H1 (cell line): ENCODE results near the gene RNPS1. TPM values are rescaled to one million over a fixed set of nuclear protein-coding genes. Genes with fewer than 3 reads are reported as not detected.

ENCODE experiments used
- CTCF ChIA-PET: fragments of 300-600 bp; sonication (Branson Sonifier 250); formaldehyde crosslinking; loops from one replicate; lab custom pipeline; 2021; ENCODE audit not compliant: partially characterized antibody; lab: Charles Lee
- POLR2A ChIA-PET: fragments of 300-600 bp; sonication (Branson Sonifier 250); formaldehyde crosslinking; loops from one replicate; lab custom pipeline; 2021; ENCODE audit warnings: inconsistent platforms; ENCODE audit not compliant: partially characterized antibody; lab: Charles Lee
- DNase-seq, 2 experiments: peaks; one replicate each; pipeline versions ENCODE4 v3.0.0 to v3.0.0-alpha.2; 2010 to 2022; ENCODE audit warnings: low spot score in 2 of 2, low read depth in 1 of 2, mixed read lengths in 1 of 2
- FAIRE-seq: peaks from 2 replicates; lab custom pipeline; 2011; peaks lifted over from hg19 to GRCh38; lab: Jason Lieb, UNC
- H2AFZ ChIP-seq: 2 replicates; pipeline ENCODE4 v1.8.1; 2012; ENCODE audit warnings: low read length, inconsistent platforms
- H2AK5ac ChIP-seq: 2 replicates; pipeline ENCODE4 v1.6.1; 2013; ENCODE audit warnings: low read depth, low read length
- H2BK120ac ChIP-seq: replicated peaks from 2 replicates; pipeline ENCODE3; 2013; ENCODE audit warnings: low read depth, low read length, inconsistent platforms
- H2BK12ac ChIP-seq: 2 replicates; pipeline ENCODE4 v1.6.1; 2013; ENCODE audit warnings: low read depth, low read length
- H2BK15ac ChIP-seq: 2 replicates; pipeline ENCODE4 v1.6.1; 2013; ENCODE audit warnings: low read length
- H2BK20ac ChIP-seq: 2 replicates; pipeline ENCODE4 v1.6.1; 2013; ENCODE audit warnings: low read length
- H2BK5ac ChIP-seq: 2 replicates; pipeline ENCODE4 v1.6.1; 2013; ENCODE audit warnings: low read depth, low read length
- H3K14ac ChIP-seq: 2 replicates; pipeline ENCODE4 v1.6.1; 2013; ENCODE audit warnings: inconsistent platforms; ENCODE audit not compliant: insufficient read length
- H3K18ac ChIP-seq: 2 replicates; pipeline ENCODE4 v1.6.1; 2013; ENCODE audit warnings: low read length; ENCODE audit errors: extremely low read depth
- H3K23ac ChIP-seq: 2 replicates; pipeline ENCODE4 v1.6.1; 2013; ENCODE audit warnings: inconsistent platforms; ENCODE audit not compliant: insufficient read length
- H3K23me2 ChIP-seq: 2 replicates; pipeline ENCODE4 v1.6.1; 2013; ENCODE audit warnings: low read depth, low read length
- H3K27ac ChIP-seq: 2 replicates; pipeline ENCODE4 v1.6.1; 2011; ENCODE audit warnings: low read depth, low read length, inconsistent platforms
- H3K27me3 ChIP-seq, 4 experiments: replicated peaks in 1 of 4; 1 replicate in 1 of 4; 2 replicates in 3 of 4; pipeline versions ENCODE4 v1.6.1 to v1.8.1; 2011 to 2013; ENCODE audit warnings: low read length in 3 of 4, mild to moderate bottlenecking in 3 of 4, inconsistent platforms in 2 of 4, mixed read lengths in 2 of 4, moderate library complexity in 1 of 4; ENCODE audit not compliant: control insufficient read depth in 3 of 4, insufficient read depth in 3 of 4; ENCODE audit errors: extremely low read depth in 1 of 4
- H3K36me3 ChIP-seq, 4 experiments: 2 replicates each; pipeline versions ENCODE4 v1.6.1 to v1.8.1; 2011 to 2013; ENCODE audit warnings: mild to moderate bottlenecking in 4 of 4, low read length in 3 of 4, moderate library complexity in 2 of 4, control low read depth in 1 of 4, inconsistent platforms in 1 of 4; ENCODE audit not compliant: insufficient read depth in 4 of 4, control insufficient read depth in 2 of 4
- H3K4ac ChIP-seq: replicated peaks from 2 replicates; pipeline ENCODE3; 2013; ENCODE audit warnings: low read length, low read depth, mixed read lengths, inconsistent platforms; ENCODE audit not compliant: insufficient read length
- H3K4me1 ChIP-seq, 4 experiments: replicated peaks in 1 of 4; 1 replicate in 1 of 4; 2 replicates in 3 of 4; pipeline versions ENCODE4 v1.6.1 to v1.8.1; 2011 to 2013; ENCODE audit warnings: low read length in 3 of 4, inconsistent platforms in 2 of 4, mixed read lengths in 1 of 4; ENCODE audit not compliant: insufficient read depth in 4 of 4, control insufficient read depth in 3 of 4
- H3K4me2 ChIP-seq, 2 experiments: 2 replicates each; pipeline versions ENCODE4 v1.6.1 to v1.8.1; 2011 to 2013; ENCODE audit warnings: low read depth in 2 of 2, low read length in 2 of 2, control low read depth in 1 of 2, inconsistent platforms in 1 of 2, mild to moderate bottlenecking in 1 of 2; ENCODE audit not compliant: insufficient read depth in 1 of 2
- H3K4me3 ChIP-seq, 4 experiments: fragments of 200-600, 300-600 bp in 1 of 4; sonication (generic), shearing (Covaris generic), sonication (Bioruptor Twin) in 1 of 4; 2 replicates each; pipeline versions ENCODE4 v1.5.1 to v1.8.1; 2011 to 2016; ENCODE audit warnings: low read length in 4 of 4, low read depth in 3 of 4, control low read depth in 2 of 4, inconsistent platforms in 2 of 4, mild to moderate bottlenecking in 2 of 4, mixed read lengths in 1 of 4, moderate library complexity in 1 of 4; ENCODE audit not compliant: insufficient read depth in 2 of 4; ENCODE audit errors: extremely low read depth in 1 of 4
- H3K56ac ChIP-seq: replicated peaks from 2 replicates; pipeline ENCODE3; 2013; ENCODE audit warnings: low read depth, mild to moderate bottlenecking, mixed read lengths, low read length, inconsistent platforms; ENCODE audit not compliant: insufficient read length
- H3K79me1 ChIP-seq: 2 replicates; pipeline ENCODE4 v1.6.1; 2013; ENCODE audit warnings: low read depth, low read length, control low read depth
- H3K79me2 ChIP-seq, 2 experiments: 2 replicates each; pipeline versions ENCODE4 v1.6.1 to v1.8.1; 2012 to 2013; ENCODE audit warnings: low read length in 2 of 2, mild to moderate bottlenecking in 2 of 2, inconsistent platforms in 1 of 2; ENCODE audit not compliant: insufficient read depth in 2 of 2, control insufficient read depth in 1 of 2
- H3K9ac ChIP-seq, 4 experiments: replicated peaks in 1 of 4; 1 replicate in 1 of 4; 2 replicates in 3 of 4; pipeline versions ENCODE4 v1.6.1 to v1.8.1; 2011 to 2013; ENCODE audit warnings: low read depth in 3 of 4, low read length in 3 of 4, control low read depth in 2 of 4, mild to moderate bottlenecking in 2 of 4, moderate library complexity in 2 of 4, inconsistent platforms in 1 of 4; ENCODE audit errors: extremely low read depth in 1 of 4
- H3K9me3 ChIP-seq, 2 experiments: 2 replicates each; pipeline versions ENCODE4 v1.6.1 to v1.8.1; 2012 to 2013; ENCODE audit warnings: mild to moderate bottlenecking in 2 of 2, moderate library complexity in 2 of 2, control low read depth in 1 of 2, inconsistent platforms in 1 of 2, low read depth in 1 of 2, low read length in 1 of 2, mixed read lengths in 1 of 2; ENCODE audit not compliant: insufficient read depth in 2 of 2
- H4K20me1 ChIP-seq, 2 experiments: replicated peaks in 1 of 2; 2 replicates each; pipeline versions ENCODE3 to v1.8.1; 2011 to 2013; ENCODE audit warnings: inconsistent platforms in 2 of 2, low read length in 2 of 2, mild to moderate bottlenecking in 1 of 2; ENCODE audit not compliant: insufficient read depth in 2 of 2, control insufficient read depth in 1 of 2
- H4K5ac ChIP-seq: 2 replicates; pipeline ENCODE4 v1.6.1; 2013; ENCODE audit warnings: low read length, low read depth, mixed read lengths, inconsistent platforms; ENCODE audit not compliant: insufficient read length
- H4K8ac ChIP-seq: 2 replicates; pipeline ENCODE4 v1.8.0; 2013; ENCODE audit warnings: mild to moderate bottlenecking, moderate library complexity, low read length, inconsistent platforms; ENCODE audit not compliant: insufficient read depth; ENCODE audit errors: extremely low read depth
- H4K91ac ChIP-seq: replicated peaks from 2 replicates; pipeline ENCODE3; 2013; ENCODE audit warnings: low read length, mixed read lengths, inconsistent platforms; ENCODE audit not compliant: insufficient read length
- BACH1 ChIP-seq: IDR thresholded peaks from 2 replicates; pipeline ENCODE4 v1.6.1; 2012; ENCODE audit warnings: low read length, improper control_type of control experiment
- BCL11A ChIP-seq, 2 experiments: IDR thresholded peaks; one replicate each; pipeline ENCODE4 v1.6.1; 2011; ENCODE audit warnings: low read depth in 2 of 2, low read length in 2 of 2, mild to moderate bottlenecking in 2 of 2
- CHD2 ChIP-seq: IDR thresholded peaks from 2 replicates; pipeline ENCODE4 v1.6.1; 2012; ENCODE audit warnings: low read length, improper control_type of control experiment
- CTBP2 ChIP-seq: IDR thresholded peaks from 2 replicates; pipeline ENCODE4 v1.7.0; 2011; ENCODE audit warnings: borderline replicate concordance, mild to moderate bottlenecking, moderate library complexity, mixed read lengths, low read length; ENCODE audit not compliant: insufficient read depth, insufficient read length
- EP300 ChIP-seq, 2 experiments: IDR thresholded peaks; 1 replicate in 1 of 2; 2 replicates in 1 of 2; pipeline ENCODE4 v1.6.1; 2011 to 2012; ENCODE audit warnings: low read depth in 2 of 2, low read length in 2 of 2, mild to moderate bottlenecking in 2 of 2, borderline replicate concordance in 1 of 2, inconsistent platforms in 1 of 2, moderate library complexity in 1 of 2
- EZH2 ChIP-seq: fragments of 200-600 bp; sonication (generic); IDR thresholded peaks from 2 replicates; pipeline ENCODE4 v1.7.1; 2012; ENCODE audit warnings: low read depth, mild to moderate bottlenecking, moderate library complexity, low read length, inconsistent platforms; ENCODE audit not compliant: severe bottlenecking
- HDAC6 ChIP-seq: IDR thresholded peaks from one replicate; pipeline ENCODE4 v1.7.1; 2012; ENCODE audit warnings: low read depth, mild to moderate bottlenecking, inconsistent platforms, low read length, moderate library complexity
- POU5F1 ChIP-seq: IDR thresholded peaks from 2 replicates; pipeline ENCODE4 v1.6.1; 2011; ENCODE audit warnings: low read depth, mild to moderate bottlenecking, low read length, moderate library complexity
- RFX5 ChIP-seq: IDR thresholded peaks from 2 replicates; pipeline ENCODE4 v1.6.1; 2011; ENCODE audit warnings: low read depth, low read length, improper control_type of control experiment, borderline replicate concordance
- SUZ12 ChIP-seq: fragments of 200-600 bp; sonication (generic); IDR thresholded peaks from 2 replicates; pipeline ENCODE4 v1.6.1; 2012; ENCODE audit warnings: mild to moderate bottlenecking, inconsistent platforms, low read length, moderate library complexity, mixed read lengths
- TBP ChIP-seq: IDR thresholded peaks from 2 replicates; pipeline ENCODE4 v1.6.1; 2011; ENCODE audit warnings: low read depth, low read length, improper control_type of control experiment
- ZNF274 ChIP-seq: IDR thresholded peaks from 2 replicates; pipeline ENCODE4 v1.7.0; 2012; ENCODE audit warnings: low read length, borderline replicate concordance; ENCODE audit errors: extremely low read depth
- WGBS, 2 experiments: shearing (Covaris generic) in 1 of 2; methylation state at CpG; one replicate each; pipeline versions ENCODE4 v1.1.6 to v1.1.7; 2013 to 2015; ENCODE audit warnings: low lambda C conversion rate in 2 of 2, mixed read lengths in 2 of 2, inconsistent platforms in 1 of 2, low coverage in 1 of 2, missing lambda C conversion rate in 1 of 2; ENCODE audit not compliant: insufficient replicate concordance in 2 of 2, insufficient coverage in 1 of 2, insufficient read length in 1 of 2; ENCODE audit errors: extremely low coverage in 1 of 2, missing lambda C conversion rate in 1 of 2; 5-methylcytosine and 5-hydroxymethylcytosine counted together
- polyA plus RNA-seq, 7 experiments: library from polyadenylated mRNA; depleted of rRNA in 3 of 7; stranded (reverse) in 5 of 7; unstranded in 2 of 7; fragments of >200 nt in 5 of 7; fragments of 200-250 nt in 2 of 7; gene quantifications; 1 replicate in 5 of 7; 2 replicates in 1 of 7; 4 replicates in 1 of 7; pipeline versions ENCODE4 v1.2.1 to v1.2.3, GENCODE V29; 2011 to 2013; ENCODE audit warnings: missing spikeins in 2 of 7, mixed read lengths in 2 of 7
- total RNA-seq: library from RNA; stranded (reverse); fragmentation: NEBNext Ultra II Directional; extraction: Animal tissue kit (Norgen Biotek cat#: 25700); gene quantifications from 2 replicates; pipeline ENCODE4 v1.2.1, GENCODE V29; 2021
- TF ChIP-seq, protein P1 (sequence below): IDR thresholded peaks from 2 replicates; pipeline ENCODE4 v1.6.1; 2011; ENCODE audit warnings: low read length, improper control_type of control experiment

The RNPS1 gene
- total and polyA plus RNA-seq, 2 of the 8 experiments (the other 6 are each of a cell fraction or from before 2014, with no cell fraction given): 330 to 350 TPM

DNA sequence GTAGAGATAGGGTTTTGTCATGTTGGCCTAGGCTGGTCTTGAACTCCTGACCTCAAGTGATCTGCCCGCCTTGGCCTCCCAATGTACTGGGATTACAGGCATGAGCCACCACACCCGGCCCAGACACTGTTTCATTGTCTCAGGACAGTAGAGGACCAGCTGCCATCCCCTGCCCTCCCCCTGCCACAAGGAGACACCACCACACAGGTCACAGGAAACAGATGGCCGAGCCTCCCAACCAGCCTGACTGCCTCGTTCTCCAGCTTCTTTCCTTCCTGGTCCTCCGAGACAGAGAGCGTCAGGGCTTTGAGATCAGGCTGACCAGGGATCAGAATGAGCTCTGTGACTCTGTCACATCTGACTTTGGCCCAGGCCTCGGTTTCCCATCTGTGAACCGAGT lies 20.8 kb upstream of the RNPS1 start:
- no peak overlapping the region for H4K91ac ChIP-seq
- H3K14ac ChIP-seq: no peak overlapping the region
- no peaks in the 10 kb centered on the region; a peak in 1 of 7 replicates for H3K4me1 ChIP-seq
- no peak overlapping the region for H3K4me2 ChIP-seq
- H4K20me1 ChIP-seq: no peaks in the 10 kb centered on the region
- H2AK5ac ChIP-seq: no peak overlapping the region
- no peak overlapping the region for H3K23ac ChIP-seq
- no peak overlapping the region for H3K27ac ChIP-seq
- no peak for DNase-seq
- no peak overlapping the region for H2BK20ac ChIP-seq
- no peaks in the 10 kb centered on the region for H3K27me3 ChIP-seq
- no peak overlapping the region for H2BK12ac ChIP-seq
- H3K36me3 ChIP-seq: no peaks in the 10 kb centered on the region
- ChIA-PET CTCF (interaction anchor here (0.8 to 5.0 kb wide), 6 partner anchors 8 to 139 kb away, joined by 3 to 30 read pairs (median 3); no protein-coding TSS in a partner anchor), POLR2A (interaction anchor here (0.6 to 5.2 kb wide), 10 partner anchors 8 to 724 kb away, joined by 3 to 28 read pairs (median 3); partner anchors contain the start of gene ECI1)
- no peak overlapping the region for H2BK5ac ChIP-seq
- no peak overlapping the region for H4K5ac ChIP-seq
- H3K4ac ChIP-seq: no peak overlapping the region
- no peak overlapping the region for H2AFZ ChIP-seq
- no peaks in the 10 kb centered on the region for H3K9me3 ChIP-seq
- H3K56ac ChIP-seq: no peak overlapping the region
- H3K9ac ChIP-seq: no peak overlapping the region
- no peak overlapping the region for H2BK120ac ChIP-seq
- no peak overlapping the region for H3K4me3 ChIP-seq
- FAIRE-seq: no peak
- WGBS, 2 experiments: 91% methylated on average over 8 of the region's 8 CpGs; no CpG with 5 or more reads in 1 of the 2 experiments
- no peaks in the 10 kb centered on the region for H3K79me2 ChIP-seq
- H3K23me2 ChIP-seq: no peaks in the 10 kb centered on the region
- no peaks in the 10 kb centered on the region for H3K79me1 ChIP-seq
- H4K8ac ChIP-seq: no peak overlapping the region
- H2BK15ac ChIP-seq: no peak overlapping the region
- H3K18ac ChIP-seq: no peak overlapping the region
- TF ChIP-seq TBP (no peak), SUZ12 (no peak), POU5F1 (no peak), EZH2 (no peak), CTBP2 (no peak), EP300 (IDR thresholded peaks at IDR 0.05; ENCODE audit: borderline replicate concordance in 1 of 2, low read depth in 2 of 2, low read length in 2 of 2) (no peak), RFX5 (no peak), HDAC6 (no peak), CHD2 (no peak), BACH1 (no peak), BCL11A (IDR thresholded peaks at IDR 0.05; ENCODE audit: low read depth in 2 of 2, low read length in 2 of 2) (no peak), ZNF274 (no peak)
- TF ChIP-seq, protein P1, sequence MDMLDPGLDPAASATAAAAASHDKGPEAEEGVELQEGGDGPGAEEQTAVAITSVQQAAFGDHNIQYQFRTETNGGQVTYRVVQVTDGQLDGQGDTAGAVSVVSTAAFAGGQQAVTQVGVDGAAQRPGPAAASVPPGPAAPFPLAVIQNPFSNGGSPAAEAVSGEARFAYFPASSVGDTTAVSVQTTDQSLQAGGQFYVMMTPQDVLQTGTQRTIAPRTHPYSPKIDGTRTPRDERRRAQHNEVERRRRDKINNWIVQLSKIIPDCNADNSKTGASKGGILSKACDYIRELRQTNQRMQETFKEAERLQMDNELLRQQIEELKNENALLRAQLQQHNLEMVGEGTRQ: no peak
